ENCODE data around the gene JAGN1. TPM values are rescaled to one million over a fixed set of nuclear protein-coding genes. Genes with fewer than 3 reads are reported as not detected.
"Not testable (repeated sequence)": the region's sequence is repeated elsewhere in the genome, so short reads cannot be mapped to it uniquely, and the experiment has no call there.

Gene JAGN1
- total RNA-seq, 1 donor from 2014 or later, result 28.5 TPM

DNA sequence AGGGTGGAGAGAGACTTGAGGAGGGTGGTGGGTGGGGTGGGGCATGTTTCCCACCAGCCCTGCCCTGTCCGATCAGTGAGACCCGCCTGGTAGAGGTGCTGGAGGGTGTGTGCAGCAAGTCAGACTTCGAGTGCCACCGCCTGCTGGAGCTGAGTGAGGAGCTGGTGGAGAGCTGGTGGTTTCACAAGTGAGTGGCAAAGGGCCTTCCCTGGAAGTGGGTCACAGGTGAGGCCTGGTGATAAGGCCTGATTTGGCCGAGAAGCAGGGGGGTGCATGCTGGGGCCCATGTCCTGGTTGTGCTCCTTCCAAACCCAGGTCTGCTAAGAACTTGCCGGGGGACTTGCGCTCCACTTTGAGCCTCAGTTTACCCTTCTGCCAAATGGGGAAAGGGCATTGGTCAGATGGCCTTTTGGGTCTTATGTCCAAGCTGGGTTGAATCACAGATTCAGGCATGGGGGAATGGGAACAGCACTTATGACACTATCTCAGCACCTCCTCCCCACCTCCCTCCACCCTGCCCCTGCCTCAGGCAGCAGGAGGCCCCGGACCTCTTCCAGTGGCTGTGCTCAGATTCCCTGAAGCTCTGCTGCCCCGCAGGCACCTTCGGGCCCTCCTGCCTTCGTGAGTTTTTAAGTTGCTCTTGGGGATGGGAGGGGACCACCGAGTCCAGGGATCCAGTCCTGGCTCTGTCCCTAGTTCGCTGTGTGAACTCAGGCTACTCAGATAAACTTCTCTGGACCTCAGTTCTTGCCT is 47.3 kb downstream of the JAGN1 start:
- no peak for DNase-seq (ENCODE audit: extremely low spot score, unreplicated experiment)
- no peak overlapping the region for H3K27ac Mint-ChIP-seq (ENCODE audit: unreplicated experiment)
- H3K27me3 Mint-ChIP-seq (ENCODE audit: unreplicated experiment), result no peaks in the 10 kb centered on the region
- H3K9me3 Mint-ChIP-seq (ENCODE audit: unreplicated experiment), result no peaks in the 10 kb centered on the region
- H3K4me1 Mint-ChIP-seq (ENCODE audit: unreplicated experiment), result peaks cover 20% of the 10 kb centered on the region
- no peak overlapping the region for H3K4me3 Mint-ChIP-seq (ENCODE audit: unreplicated experiment)
- TF ChIP-seq, protein P1, sequence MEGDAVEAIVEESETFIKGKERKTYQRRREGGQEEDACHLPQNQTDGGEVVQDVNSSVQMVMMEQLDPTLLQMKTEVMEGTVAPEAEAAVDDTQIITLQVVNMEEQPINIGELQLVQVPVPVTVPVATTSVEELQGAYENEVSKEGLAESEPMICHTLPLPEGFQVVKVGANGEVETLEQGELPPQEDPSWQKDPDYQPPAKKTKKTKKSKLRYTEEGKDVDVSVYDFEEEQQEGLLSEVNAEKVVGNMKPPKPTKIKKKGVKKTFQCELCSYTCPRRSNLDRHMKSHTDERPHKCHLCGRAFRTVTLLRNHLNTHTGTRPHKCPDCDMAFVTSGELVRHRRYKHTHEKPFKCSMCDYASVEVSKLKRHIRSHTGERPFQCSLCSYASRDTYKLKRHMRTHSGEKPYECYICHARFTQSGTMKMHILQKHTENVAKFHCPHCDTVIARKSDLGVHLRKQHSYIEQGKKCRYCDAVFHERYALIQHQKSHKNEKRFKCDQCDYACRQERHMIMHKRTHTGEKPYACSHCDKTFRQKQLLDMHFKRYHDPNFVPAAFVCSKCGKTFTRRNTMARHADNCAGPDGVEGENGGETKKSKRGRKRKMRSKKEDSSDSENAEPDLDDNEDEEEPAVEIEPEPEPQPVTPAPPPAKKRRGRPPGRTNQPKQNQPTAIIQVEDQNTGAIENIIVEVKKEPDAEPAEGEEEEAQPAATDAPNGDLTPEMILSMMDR (IDR thresholded peaks at IDR 0.05), result no peak
- peaks cover 6% of the 10 kb centered on the region for H3K36me3 Mint-ChIP-seq (ENCODE audit: unreplicated experiment)

DNA sequence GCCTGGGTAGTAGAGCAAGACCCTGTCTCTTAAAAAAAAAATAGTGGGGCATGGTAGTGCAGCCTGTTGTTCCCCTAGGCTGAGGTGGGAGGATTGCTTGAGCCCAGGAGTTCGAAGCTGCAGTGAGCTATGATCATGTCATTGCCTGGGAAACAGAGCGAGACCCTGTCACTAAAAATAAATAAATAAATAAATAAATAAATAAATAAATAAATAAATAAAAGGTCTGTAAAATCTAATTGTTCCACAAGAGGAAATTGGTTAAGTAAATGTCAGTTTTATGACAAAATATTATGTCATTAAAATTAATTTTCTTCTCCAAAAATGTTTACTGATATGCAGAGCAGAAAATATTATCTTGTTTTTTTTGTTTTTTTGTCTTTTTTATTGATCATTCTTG is 48.6 kb downstream of the JAGN1 start:
- Mint-ChIP-seq H3K27ac (ENCODE audit: unreplicated experiment) (no peak overlapping the region), H3K27me3 (ENCODE audit: unreplicated experiment) (no peaks in the 10 kb centered on the region), H3K4me3 (ENCODE audit: unreplicated experiment) (no peak overlapping the region), H3K36me3 (ENCODE audit: unreplicated experiment) (peaks cover 6% of the 10 kb centered on the region), H3K4me1 (ENCODE audit: unreplicated experiment) (peaks cover 17% of the 10 kb centered on the region), H3K9me3 (ENCODE audit: unreplicated experiment) (no peaks in the 10 kb centered on the region)
- no peak for DNase-seq (ENCODE audit: extremely low spot score, unreplicated experiment)
- TF ChIP-seq, protein P1 (IDR thresholded peaks at IDR 0.05), result no peak

- not testable (repeated sequence) for H3K9me3 Mint-ChIP-seq (ENCODE audit: unreplicated experiment); H3K27ac Mint-ChIP-seq (ENCODE audit: unreplicated experiment); H3K4me3 Mint-ChIP-seq (ENCODE audit: unreplicated experiment); DNase-seq (ENCODE audit: extremely low spot score, unreplicated experiment); H3K36me3 Mint-ChIP-seq (ENCODE audit: unreplicated experiment); H3K27me3 Mint-ChIP-seq (ENCODE audit: unreplicated experiment); H3K4me1 Mint-ChIP-seq (ENCODE audit: unreplicated experiment)
Observed at GRCh38 chr3:9939906-9940305, 49.5 kb downstream of the JAGN1 start.

DNA sequence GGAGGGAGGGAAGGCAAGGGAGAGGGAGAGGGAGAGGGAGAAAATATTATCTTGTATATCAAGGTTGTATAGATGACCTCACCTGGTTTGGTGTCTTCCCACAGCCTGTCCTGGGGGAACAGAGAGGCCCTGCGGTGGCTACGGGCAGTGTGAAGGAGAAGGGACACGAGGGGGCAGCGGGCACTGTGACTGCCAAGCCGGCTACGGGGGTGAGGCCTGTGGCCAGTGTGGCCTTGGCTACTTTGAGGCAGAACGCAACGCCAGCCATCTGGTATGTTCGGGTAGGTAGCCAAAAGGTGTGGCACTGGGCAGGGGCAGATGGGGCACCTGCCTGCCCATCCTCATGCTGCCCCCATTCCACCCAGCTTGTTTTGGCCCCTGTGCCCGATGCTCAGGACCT is 50.3 kb downstream of the JAGN1 start:
- TF ChIP-seq, protein P1 (IDR thresholded peaks at IDR 0.05), result no peak
- Mint-ChIP-seq H3K27ac (ENCODE audit: unreplicated experiment) (no peak overlapping the region), H3K27me3 (ENCODE audit: unreplicated experiment) (no peaks in the 10 kb centered on the region), H3K36me3 (ENCODE audit: unreplicated experiment) (peaks cover 6% of the 10 kb centered on the region), H3K4me1 (ENCODE audit: unreplicated experiment) (peaks cover 5% of the 10 kb centered on the region), H3K9me3 (ENCODE audit: unreplicated experiment) (no peaks in the 10 kb centered on the region), H3K4me3 (ENCODE audit: unreplicated experiment) (no peak overlapping the region)
- DNase-seq (ENCODE audit: extremely low spot score, unreplicated experiment), result no peak

- TF ChIP-seq, protein P1 (IDR thresholded peaks at IDR 0.05), result no peak
- Mint-ChIP-seq H3K4me1 (ENCODE audit: unreplicated experiment) (peaks cover 7% of the 10 kb centered on the region), H3K27ac (ENCODE audit: unreplicated experiment) (no peak overlapping the region), H3K4me3 (ENCODE audit: unreplicated experiment) (no peak overlapping the region), H3K36me3 (ENCODE audit: unreplicated experiment) (peaks cover 6% of the 10 kb centered on the region), H3K9me3 (ENCODE audit: unreplicated experiment) (no peaks in the 10 kb centered on the region), H3K27me3 (ENCODE audit: unreplicated experiment) (no peaks in the 10 kb centered on the region)
- DNase-seq (ENCODE audit: extremely low spot score, unreplicated experiment), result no peak
Observed at GRCh38 chr3:9942164-9942563, 51.8 kb downstream of the JAGN1 start.
